ENCODE results near the gene COL1A1.

COL1A1 gene

GRCh38 chr17:50198026-50198669 lies 3.3 kb downstream of the COL1A1 start:
- ChIA-PET POLR2A (ENCODE audit: low non-redundant PET) (no interaction called here), CTCF (interaction anchor here (0.6 to 3.2 kb wide), 11 partner anchors 11 to 81 kb away, joined by 3 to 35 read pairs (median 3); no protein-coding TSS in a partner anchor)
- peak; percentile 71 for TF ChIP-seq CTCF (conservative IDR thresholded peaks at IDR 0.05; ENCODE audit: low read depth)
- peak; percentile 58 for DNase-seq (ENCODE audit: low spot score)
- no peak overlapping the region for H3K27ac ChIP-seq

DNA sequence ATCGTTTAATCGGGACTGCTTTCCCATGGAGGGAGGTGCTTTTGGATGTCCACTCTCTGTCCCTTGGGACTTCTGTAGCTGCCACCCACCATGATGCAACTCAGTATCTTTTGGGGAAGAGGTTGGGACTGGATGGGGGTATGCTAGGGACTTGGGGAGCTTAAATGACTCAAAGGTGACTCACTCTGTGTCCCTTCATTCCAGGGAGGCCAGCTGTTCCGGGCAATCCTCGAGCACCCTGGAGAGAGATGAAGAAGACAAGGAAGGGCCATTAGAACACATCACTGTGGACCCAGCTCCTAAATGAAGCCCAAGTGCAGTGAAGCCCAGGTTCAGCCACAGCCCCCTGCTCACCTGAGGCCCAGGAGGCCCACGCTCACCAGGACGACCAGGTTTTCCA lies 4.6 kb downstream of the COL1A1 start:
- no peak for TF ChIP-seq CTCF (conservative IDR thresholded peaks at IDR 0.05; ENCODE audit: low read depth)
- H3K27ac ChIP-seq: peak overlapping the region; percentile 32; the same call in 1 of the 2 replicates
- CTCF ChIA-PET: interaction anchor here (0.7 to 3.2 kb wide), 3 partner anchors 27 to 100 kb away, joined by 3 to 35 read pairs (median 3); no protein-coding TSS in a partner anchor
- POLR2A ChIA-PET (ENCODE audit: low non-redundant PET): interaction anchor here (1.0 kb wide), 1 partner anchor 19 kb away, joined by 3 read pairs; no protein-coding TSS in a partner anchor
- no peak for DNase-seq (ENCODE audit: low spot score)

- DNase-seq (ENCODE audit: low spot score): no peak
- CTCF ChIA-PET: interaction anchor here (0.7 to 3.2 kb wide), 3 partner anchors 26 to 808 kb away, joined by 3 to 35 read pairs (median 3); no protein-coding TSS in a partner anchor
- no peak for TF ChIP-seq CTCF (conservative IDR thresholded peaks at IDR 0.05; ENCODE audit: low read depth)
- POLR2A ChIA-PET (ENCODE audit: low non-redundant PET): interaction anchor here (1.0 kb wide), 1 partner anchor 18 kb away, joined by 3 read pairs; no protein-coding TSS in a partner anchor
- peak overlapping the region; percentile 32; the same call in 1 of the 2 replicates for H3K27ac ChIP-seq
These were observed 5.4 kb downstream of the COL1A1 start for GRCh38 chr17:50196036-50196435.

DNA sequence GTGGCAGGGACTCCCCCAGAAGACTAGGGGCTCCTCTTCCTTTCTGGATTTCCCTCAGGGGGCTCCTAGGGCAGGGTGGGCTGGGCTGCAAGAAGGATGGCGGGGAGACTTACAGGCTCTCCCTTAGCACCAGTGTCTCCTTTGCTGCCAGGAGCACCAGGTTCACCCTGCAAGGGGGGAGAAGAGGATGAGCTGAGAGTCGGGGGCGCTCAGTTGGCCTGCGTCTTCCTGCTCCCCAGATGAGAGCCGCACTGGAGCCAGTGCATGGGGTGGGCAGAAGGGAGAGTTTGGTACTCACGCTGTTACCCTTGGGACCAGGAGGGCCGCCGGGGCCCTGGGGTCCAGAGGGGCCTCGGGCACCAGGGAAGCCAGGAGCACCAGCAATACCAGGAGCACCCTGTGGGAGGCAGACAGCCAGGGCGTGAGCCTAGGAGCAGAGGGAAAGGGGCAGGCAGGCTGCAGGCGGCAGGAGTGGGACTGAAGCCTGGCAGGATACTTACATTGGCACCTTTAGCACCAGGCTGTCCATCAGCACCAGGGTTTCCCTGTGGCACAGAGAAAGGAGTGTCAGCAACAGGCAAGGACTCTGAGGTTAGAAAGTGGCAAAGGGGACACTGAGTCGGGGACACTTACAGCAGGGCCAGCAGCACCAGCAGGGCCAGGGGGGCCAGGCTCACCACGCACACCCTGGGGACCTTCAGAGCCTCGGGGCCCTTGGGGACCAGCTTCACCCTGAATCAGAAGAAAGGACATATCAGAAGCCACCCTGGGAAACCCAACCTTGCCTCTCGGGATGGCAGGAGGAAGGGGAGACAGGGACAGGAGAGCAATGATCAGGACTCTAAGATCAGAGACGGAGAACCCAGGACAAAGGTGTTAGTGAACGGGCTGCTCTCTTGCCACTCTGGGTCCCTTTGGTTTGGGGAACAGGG lies 6.2 kb downstream of the COL1A1 start:
- ChIA-PET POLR2A (ENCODE audit: low non-redundant PET) (interaction anchor here (0.6 kb wide), 1 partner anchor 88 kb away, joined by 3 read pairs; no protein-coding TSS in a partner anchor), CTCF (interaction anchor here (0.7 to 3.2 kb wide), 4 partner anchors 25 to 809 kb away, joined by 3 to 35 read pairs (median 4); no protein-coding TSS in a partner anchor)
- H3K27ac ChIP-seq: peak overlapping the region; percentile 32
- DNase-seq (ENCODE audit: low spot score): no peak
- TF ChIP-seq CTCF (conservative IDR thresholded peaks at IDR 0.05; ENCODE audit: low read depth): no peak

GRCh38 chr17:50194140-50194933 lies 7.1 kb downstream of the COL1A1 start:
- ChIA-PET POLR2A (ENCODE audit: low non-redundant PET) (interaction anchor here (0.6 kb wide), 1 partner anchor 87 kb away, joined by 3 read pairs; no protein-coding TSS in a partner anchor), CTCF (interaction anchor here (0.7 to 1.3 kb wide), 2 partner anchors 57 to 77 kb away, joined by 3 to 4 read pairs; no protein-coding TSS in a partner anchor)
- no peak for DNase-seq (ENCODE audit: low spot score)
- H3K27ac ChIP-seq: no peak overlapping the region
- no peak for TF ChIP-seq CTCF (conservative IDR thresholded peaks at IDR 0.05; ENCODE audit: low read depth)

Data from RWPE1 (cell line).